Activated CD4-positive, alpha-beta T cell treated with anti-CD3 and anti-CD28 coated beads for 48 hours (primary cell): Measurements from ENCODE around the gene FAM210A.
A peak's percentile ranks its signal among the peaks of the same experiment; 100 is the strongest.

Source experiments
- DNase-seq: peaks from one replicate; pipeline ENCODE4 v3.0.0-alpha.2; 2020

FAM210A gene

GRCh38 chr18:13620206-13620672, 106.1 kb downstream of the FAM210A start:
- DNase-seq, result no peak

DNA sequence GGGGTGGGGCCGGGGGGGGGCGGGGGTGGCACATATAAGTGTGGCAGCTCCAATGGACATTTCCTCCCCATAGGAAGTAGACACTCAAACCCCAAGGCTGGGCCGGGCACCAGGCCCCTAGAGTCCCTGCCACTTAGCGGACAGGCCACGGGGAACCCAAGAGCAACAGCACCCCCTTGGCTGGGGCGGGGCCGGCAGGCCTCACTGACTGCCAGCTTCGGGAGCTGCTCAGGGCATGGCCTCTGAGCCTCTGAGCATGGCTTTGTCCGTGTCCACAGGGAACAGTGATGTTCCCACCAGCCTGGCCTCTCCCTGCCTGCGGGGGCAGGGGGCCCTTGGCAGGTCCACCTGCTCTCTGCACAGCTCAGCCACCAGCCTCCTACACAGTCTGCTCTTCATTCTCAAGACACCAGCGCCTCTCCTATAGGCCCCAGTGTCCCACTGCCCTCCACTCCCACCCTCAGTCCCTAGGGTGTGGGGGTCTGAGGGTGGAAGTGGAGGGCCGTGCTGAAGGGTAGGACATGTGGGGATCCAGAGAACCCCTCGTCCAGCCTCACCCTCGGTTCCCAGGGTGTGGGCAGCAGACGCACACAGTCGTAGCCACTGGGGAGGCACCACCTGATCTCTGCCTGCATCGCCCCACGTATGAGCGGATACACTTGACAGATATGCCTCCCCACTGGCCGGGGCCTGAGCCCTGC, 106.7 kb downstream of the FAM210A start:
- no peak for DNase-seq

DNA sequence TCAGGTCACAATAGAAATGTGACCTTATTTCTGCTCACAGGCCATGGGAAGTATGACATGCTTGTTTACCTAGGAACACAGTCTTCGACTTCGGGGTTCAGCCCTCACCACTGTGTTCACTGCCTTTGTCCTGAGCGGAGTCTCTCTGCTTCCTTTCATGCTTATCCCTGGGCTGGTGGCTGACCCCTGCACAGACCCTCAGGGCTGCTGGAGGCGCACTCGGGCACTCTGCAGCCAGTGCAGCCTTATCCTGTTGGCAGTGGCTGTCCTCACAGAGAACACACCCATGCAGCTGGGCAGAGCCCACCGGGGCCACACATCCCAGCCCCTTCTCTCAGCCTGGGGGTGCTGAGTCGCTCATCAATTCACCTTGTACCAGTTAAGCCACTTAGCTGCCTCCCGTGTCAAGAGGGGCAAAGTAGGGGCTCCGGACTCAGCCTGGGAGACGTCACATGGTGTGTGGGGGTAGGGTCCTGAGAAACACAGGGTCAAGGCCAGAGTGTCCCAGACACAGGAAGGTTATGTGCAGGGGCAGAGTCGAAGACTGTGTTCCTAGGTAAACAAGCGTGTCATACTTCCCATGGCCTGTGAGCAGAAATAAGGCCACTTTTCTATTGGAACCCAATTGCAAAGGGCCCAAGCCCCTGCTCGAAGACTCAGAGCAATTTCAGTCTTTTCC, 107.5 kb downstream of the FAM210A start:
- no peak for DNase-seq

- DNase-seq, result no peak
Measured at GRCh38 chr18:13617826-13618515, 108.4 kb downstream of the FAM210A start.

GRCh38 chr18:13616525-13617035, 109.8 kb downstream of the FAM210A start:
- DNase-seq, result peak; percentile 20

GRCh38 chr18:13616041-13616440, 110.3 kb downstream of the FAM210A start:
- no peak for DNase-seq

DNA sequence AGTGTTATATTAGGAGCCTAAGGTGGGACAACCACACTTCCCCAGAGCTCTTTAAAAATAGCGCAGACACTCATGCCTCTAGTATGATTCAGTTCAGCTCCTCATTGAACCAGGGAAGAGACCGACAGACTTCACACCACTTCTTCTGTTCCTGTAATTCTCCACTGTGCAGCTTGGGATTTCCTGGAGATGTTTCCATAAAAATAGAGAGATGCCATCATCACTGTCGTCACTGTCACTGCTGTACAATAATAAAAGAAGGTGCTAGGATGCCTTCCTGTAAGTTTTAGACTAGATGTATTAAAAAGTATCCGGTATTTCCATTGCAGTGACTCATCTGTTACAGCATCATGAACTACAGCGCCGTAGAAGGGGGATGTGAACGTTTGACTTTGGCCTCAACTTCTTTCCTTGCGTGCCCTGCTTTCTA, 110.9 kb downstream of the FAM210A start:
- peak; percentile 28 for DNase-seq

GRCh38 chr18:13614641-13615288, 111.6 kb downstream of the FAM210A start:
- peak; percentile 27 for DNase-seq

- DNase-seq, result no peak
Measured at GRCh38 chr18:13613591-13614501, 112.5 kb downstream of the FAM210A start.
